ENCODE results near the gene TMF1. TPM values are rescaled to one million over a fixed set of nuclear protein-coding genes. Genes with fewer than 3 reads are reported as not detected.

TMF1 gene
- polyA plus RNA-seq, 1 of the 3 experiments (the other 2 are of a cell fraction), result 3.2 TPM

- TF ChIP-seq ELF1 (IDR thresholded peaks at IDR 0.05) (no peak), RXRA (IDR thresholded peaks at IDR 0.05; ENCODE audit: borderline replicate concordance, low read depth) (no peak), CTCF (IDR thresholded peaks at IDR 0.05) (no peak), IRF3 (IDR thresholded peaks at IDR 0.05; ENCODE audit: low read depth, low read length) (no peak)
Measured at GRCh38 chr3:69066121-69066520, 14.0 kb upstream of the TMF1 start (continued).

GRCh38 chr3:69065318-69065964, 13.3 kb upstream of the TMF1 start:
- CTCF ChIA-PET, result no interaction called here
- peaks cover 61 to 68% of the 10 kb centered on the region in 2 experiments for H3K36me3 ChIP-seq (replicated peaks in 1 of 2; ENCODE audit: control insufficient read depth in 1 of 2, insufficient read depth in 2 of 2, low read length in 1 of 2)

More at GRCh38 chr3:69065318-69065964, 13.3 kb upstream of the TMF1 start:
- H3K9me2 ChIP-seq, result no peaks in the 10 kb centered on the region
- H3K79me2 ChIP-seq (ENCODE audit: insufficient read depth), result peaks cover 9% of the 10 kb centered on the region
- no peak overlapping the region for H3K4me3 ChIP-seq (ENCODE audit: low read depth in 2 of 2, low read length in 1 of 2)
- TF ChIP-seq NFIC (IDR thresholded peaks at IDR 0.05; ENCODE audit: borderline replicate concordance) (no peak), FOXJ3 (CRISPR knock-in tag; IDR thresholded peaks at IDR 0.05) (no peak), SMC3 (IDR thresholded peaks at IDR 0.05; ENCODE audit: low read depth, low read length) (no peak), YY1 (IDR thresholded peaks at IDR 0.05; ENCODE audit: low read depth) (no peak), JUND (IDR thresholded peaks at IDR 0.05) (no peak), ZBTB33 (IDR thresholded peaks at IDR 0.05; ENCODE audit: borderline replicate concordance, low read depth) (no peak), ELF1 (IDR thresholded peaks at IDR 0.05) (no peak), GATA2 (CRISPR knock-in tag; IDR thresholded peaks at IDR 0.05) (no peak), NRF1 (IDR thresholded peaks at IDR 0.05; ENCODE audit: low read depth, low read length) (no peak), SIN3A (IDR thresholded peaks at IDR 0.05; ENCODE audit: borderline replicate concordance, low read depth, low read length) (no peak), FOSL2 (IDR thresholded peaks at IDR 0.05; ENCODE audit: borderline replicate concordance, low read depth) (no peak), CHD2 (IDR thresholded peaks at IDR 0.05; ENCODE audit: low read length, partially characterized antibody) (no peak), MEF2A (IDR thresholded peaks at IDR 0.05; ENCODE audit: borderline replicate concordance, low read depth) (no peak), CTCF (IDR thresholded peaks at IDR 0.05) (no peak), RXRA (IDR thresholded peaks at IDR 0.05; ENCODE audit: borderline replicate concordance, low read depth) (no peak), GABPA (IDR thresholded peaks at IDR 0.05; ENCODE audit: low read depth) (no peak), TAF1 (IDR thresholded peaks at IDR 0.05; ENCODE audit: borderline replicate concordance, low read depth, low read length) (no peak), TEAD4 (IDR thresholded peaks at IDR 0.05; ENCODE audit: borderline replicate concordance, insufficient read depth) (no peak)
- H3K27ac ChIP-seq (ENCODE audit: low read depth in 2 of 2, low read length in 1 of 2), result no peak overlapping the region
- no peaks in the 10 kb centered on the region; a peak in 1 of 4 replicates for H3K4me1 ChIP-seq (ENCODE audit: control insufficient read depth in 1 of 2, insufficient read depth in 2 of 2, low read depth in 1 of 2, low read length in 1 of 2)
- H3K9ac ChIP-seq, result no peak overlapping the region
- WGBS (ENCODE audit: low lambda C conversion rate), result 96% methylated on average over 6 of the region's 6 CpGs
- H2AFZ ChIP-seq (ENCODE audit: low read depth), result no peak overlapping the region
- no peaks in the 10 kb centered on the region for H3K9me3 ChIP-seq
- H3K27me3 ChIP-seq (ENCODE audit: insufficient read depth), result no peaks in the 10 kb centered on the region
- DNase-seq, result no peak
- H3F3A ChIP-seq (replicated peaks; ENCODE audit: insufficient read depth), result no peaks in the 10 kb centered on the region
- POLR2A ChIA-PET, result no interaction called here
- H3K4me2 ChIP-seq, result no peak overlapping the region
- H4K20me1 ChIP-seq (ENCODE audit: insufficient read depth), result no peaks in the 10 kb centered on the region
